ENCODE measurements around the gene DPEP3. TPM values are rescaled to one million over a fixed set of nuclear protein-coding genes. Genes with fewer than 3 reads are reported as not detected.

The DPEP3 gene
- polyA plus RNA-seq, 3 donors: 0.20 to 1.8 (median 0.25) TPM

- TF ChIP-seq CTCF (IDR thresholded peaks at IDR 0.05): no peak
- Mint-ChIP-seq H3K36me3 (peaks cover 51 to 80% of the 10 kb centered on the region in 2 donors), H3K27me3 (ENCODE audit: low read depth in 3 of 3) (no peaks in the 10 kb centered on the region), H3K4me3 (no peak within 1 kb of the TSS), H3K27ac (peak within 1 kb of the TSS in 6 of 7 donors; percentile 32 to 85 (median 64)), H3K9me3 (peaks cover 0 to 1% (median 0%) of the 10 kb centered on the region in 7 donors), H3K4me1 (peaks cover 19% of the 10 kb centered on the region)
- Histone ChIP-seq H2AFZ (ENCODE audit: insufficient read depth, low read depth, low read length, poor library complexity, severe bottlenecking) (no peak within 1 kb of the TSS), H3K4me1 (ENCODE audit: control insufficient read depth in 1 of 2, insufficient read depth in 2 of 2, low read length in 2 of 2) (peaks cover 10 to 19% of the 10 kb centered on the region in 2 donors), H4K20me1 (ENCODE audit: insufficient read depth, low read length) (peaks cover 85% of the 10 kb centered on the region), H3K9ac (ENCODE audit: insufficient read depth, low read length, poor library complexity, severe bottlenecking) (no peak within 1 kb of the TSS), H3K9me3 (replicated peaks in 1 of 2; ENCODE audit: control insufficient read depth in 1 of 2, insufficient read depth in 1 of 2, low read length in 2 of 2) (no peaks in the 10 kb centered on the region), H3K79me2 (ENCODE audit: insufficient read depth, low read length) (peaks cover 30% of the 10 kb centered on the region), H3K4me3 (replicated peaks in 1 of 3; ENCODE audit: low read depth in 2 of 3, low read length in 3 of 3) (no peak within 1 kb of the TSS), H3K27me3 (ENCODE audit: control insufficient read depth in 2 of 2, insufficient read depth in 2 of 2, low read length in 2 of 2) (no peaks in the 10 kb centered on the region), H3K36me3 (replicated peaks in 1 of 2; ENCODE audit: control insufficient read depth in 1 of 2, insufficient read depth in 2 of 2, low read length in 2 of 2) (peaks cover 58 to 80% of the 10 kb centered on the region in 2 donors), H3K27ac (ENCODE audit: low read depth in 1 of 2, low read length in 2 of 2) (peak within 1 kb of the TSS in 1 of 2 donors; percentile 28), H3K4me2 (replicated peaks; ENCODE audit: extremely low read depth, low read length, poor library complexity, severe bottlenecking) (no peak within 1 kb of the TSS)
- no peak for DNase-seq
- WGBS (ENCODE audit: insufficient coverage): 97% methylated on average over 10 of the region's 15 CpGs
- intact Hi-C loops (cut with micrococcal nuclease): loop anchor here (5.0 to 10.0 kb wide), 3 partner anchors 35 to 117 kb away; partner anchors contain the start of gene EDC4 (in 1 of the 2)
Observed at GRCh38 chr16:67931712-67932461, 48.4 kb downstream of the DPEP3 start, which contains the start of gene CTRL. CTRL (minus strand) TSS chr16:67931862; CDS start chr16:67931852, 10 bp downstream.

DNA sequence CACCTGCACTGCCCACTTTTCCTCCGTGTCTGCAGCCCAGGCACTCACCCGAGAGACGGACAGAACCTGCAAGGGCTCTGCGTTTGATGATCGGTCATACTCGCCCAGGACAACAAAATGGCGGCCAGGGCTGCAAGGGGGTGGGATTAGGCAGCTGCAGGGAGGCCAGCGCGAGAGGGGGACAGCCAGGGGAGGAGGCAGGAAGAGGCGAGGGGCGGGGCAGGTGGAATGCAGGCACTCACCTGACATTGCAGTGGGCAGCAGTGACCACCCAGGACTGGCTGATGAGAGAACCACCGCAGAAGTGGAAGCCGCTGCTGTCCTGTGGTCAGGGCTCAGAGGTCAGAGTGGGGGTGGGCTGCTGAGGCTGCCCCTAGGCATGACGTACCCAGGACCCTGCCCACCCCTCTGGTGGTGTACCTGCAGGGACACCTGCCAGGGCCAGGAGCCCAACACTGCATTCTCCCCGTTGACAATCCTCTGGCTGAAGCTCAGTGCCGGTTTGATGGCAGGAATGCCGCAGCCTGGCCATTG lies 49.6 kb downstream of the DPEP3 start:
- Mint-ChIP-seq H3K4me1 (peaks cover 17% of the 10 kb centered on the region), H3K27ac (no peak overlapping the region), H3K9me3 (peaks cover 0 to 1% (median 0%) of the 10 kb centered on the region in 7 donors), H3K4me3 (no peak overlapping the region), H3K36me3 (peaks cover 51 to 80% of the 10 kb centered on the region in 2 donors), H3K27me3 (ENCODE audit: low read depth in 3 of 3) (no peaks in the 10 kb centered on the region)
- Histone ChIP-seq H3K36me3 (replicated peaks in 1 of 2; ENCODE audit: control insufficient read depth in 1 of 2, insufficient read depth in 2 of 2, low read length in 2 of 2) (peaks cover 60 to 90% of the 10 kb centered on the region in 2 donors), H4K20me1 (ENCODE audit: insufficient read depth, low read length) (peaks cover 96% of the 10 kb centered on the region), H3K79me2 (ENCODE audit: insufficient read depth, low read length) (peaks cover 19% of the 10 kb centered on the region), H3K27ac (ENCODE audit: low read depth in 1 of 2, low read length in 2 of 2) (no peak overlapping the region), H3K4me1 (ENCODE audit: control insufficient read depth in 1 of 2, insufficient read depth in 2 of 2, low read length in 2 of 2) (peaks cover 9 to 17% of the 10 kb centered on the region in 2 donors), H3K27me3 (ENCODE audit: control insufficient read depth in 2 of 2, insufficient read depth in 2 of 2, low read length in 2 of 2) (no peaks in the 10 kb centered on the region), H3K4me2 (replicated peaks; ENCODE audit: extremely low read depth, low read length, poor library complexity, severe bottlenecking) (no peak overlapping the region), H2AFZ (ENCODE audit: insufficient read depth, low read depth, low read length, poor library complexity, severe bottlenecking) (no peak overlapping the region), H3K4me3 (replicated peaks in 1 of 3; ENCODE audit: low read depth in 2 of 3, low read length in 3 of 3) (no peak overlapping the region), H3K9me3 (replicated peaks in 1 of 2; ENCODE audit: control insufficient read depth in 1 of 2, insufficient read depth in 1 of 2, low read length in 2 of 2) (no peaks in the 10 kb centered on the region), H3K9ac (ENCODE audit: insufficient read depth, low read length, poor library complexity, severe bottlenecking) (no peak overlapping the region)
- DNase-seq: no peak
- intact Hi-C loops (cut with micrococcal nuclease): loop anchor here (5.0 to 10.0 kb wide), 3 partner anchors 33 to 116 kb away; partner anchors contain the start of gene EDC4 (in 1 of the 2)
- no peak for TF ChIP-seq CTCF (IDR thresholded peaks at IDR 0.05)
- 98% methylated on average over 16 of the region's 17 CpGs for WGBS (ENCODE audit: insufficient coverage)

Data from CD14-positive monocyte (primary cell).